WTC11 (cell line): ENCODE results near the gene NHERF1.

Source experiments
- AFF4 ChIP-seq: sonication (generic); formaldehyde crosslinking; IDR thresholded peaks from 2 replicates; pipeline ENCODE4 v1.8.1; 2023; ENCODE audit warnings: mild to moderate bottlenecking, missing genetic modification reagents, borderline replicate concordance
- CREB1 ChIP-seq: sonication (generic); formaldehyde crosslinking; IDR thresholded peaks from 2 replicates; pipeline ENCODE4 v1.8.0; 2023; ENCODE audit warnings: mild to moderate bottlenecking, missing genetic modification reagents
- CREM ChIP-seq: sonication (generic); formaldehyde crosslinking; IDR thresholded peaks from 2 replicates; pipeline ENCODE4 v1.8.1; 2022; ENCODE audit warnings: mild to moderate bottlenecking, missing genetic modification reagents, moderate library complexity
- CTCF ChIP-seq: fragments of 200-600 bp; IDR thresholded peaks from 2 replicates; pipeline ENCODE4 v1.8.0; 2022; ENCODE audit warnings: antibody characterized with exemption
- MAX ChIP-seq: sonication (generic); formaldehyde crosslinking; IDR thresholded peaks from 2 replicates; pipeline ENCODE4 v1.8.0; 2022; ENCODE audit warnings: mild to moderate bottlenecking, missing genetic modification reagents
- ZNF396 ChIP-seq: fragments of 250-450 bp; sonication (Bioruptor Pico); IDR thresholded peaks from 2 replicates; pipeline ENCODE4 v1.8.0; 2021; ENCODE audit warnings: mild to moderate bottlenecking, moderate library complexity, borderline replicate concordance

DNA sequence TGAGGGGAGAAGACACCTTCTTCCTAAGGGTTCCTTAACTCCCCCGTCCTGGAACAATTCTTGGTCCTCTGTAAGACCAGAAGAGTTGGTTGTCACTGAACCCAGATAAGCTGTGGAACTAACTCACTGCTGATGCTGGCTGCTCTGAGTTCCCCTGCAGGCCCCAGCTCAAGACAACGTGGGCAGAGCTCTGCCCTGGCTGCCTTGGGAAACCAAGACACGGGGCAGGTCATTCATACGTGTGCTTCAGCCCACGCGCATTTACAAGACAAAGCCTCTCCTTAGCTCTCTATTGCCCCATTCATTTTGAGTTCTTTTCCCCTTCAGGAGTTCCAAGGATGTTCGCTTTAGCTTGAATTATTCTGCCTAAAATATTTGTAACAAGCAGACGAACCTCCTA, 31.1 kb downstream of the NHERF1 start:
- TF ChIP-seq MAX (CRISPR knock-in tag) (no peak), CTCF (no peak), CREM (CRISPR knock-in tag) (no peak), CREB1 (no peak), ZNF396 (no peak), AFF4 (CRISPR knock-in tag) (no peak)
